ENCODE measurements around the gene FBXL2.

The FBXL2 gene

DNA sequence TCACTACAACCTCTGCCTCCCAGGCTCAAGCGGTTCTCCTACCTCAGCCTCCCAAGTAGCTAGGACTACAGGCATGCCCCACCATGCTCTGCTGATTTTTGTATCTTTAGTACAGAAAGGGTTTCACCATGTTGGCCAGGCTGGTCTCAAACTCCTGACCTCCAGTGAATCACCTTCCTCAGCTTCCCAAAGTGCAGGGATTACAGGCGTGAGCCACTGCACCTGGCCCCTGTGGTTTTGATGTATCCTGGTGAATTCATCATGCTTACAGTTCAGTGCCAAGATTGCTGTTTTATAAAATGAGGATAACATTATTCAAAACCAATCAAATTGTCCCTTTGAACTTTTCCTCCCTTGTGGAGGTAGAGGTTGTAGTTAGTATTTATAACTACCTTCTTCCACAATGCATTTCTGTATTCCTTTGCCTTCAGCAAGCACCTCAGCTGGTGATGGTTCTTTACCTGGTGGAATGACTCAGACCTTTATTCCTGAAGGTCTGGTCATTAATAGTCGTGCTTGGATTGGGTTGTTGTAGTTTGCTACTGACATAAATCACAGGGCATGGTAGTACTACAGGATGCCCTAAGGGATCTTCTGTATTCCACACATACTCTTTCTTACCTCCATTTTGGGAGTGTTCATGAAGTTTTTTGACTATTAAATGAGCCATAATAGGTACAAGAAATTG is 86.0 kb downstream of the FBXL2 start:
- H3K4me3 ChIP-seq (ENCODE audit: low read depth, low read length) = no peak overlapping the region
- no peak for DNase-seq (ENCODE audit: low read depth)
- TF ChIP-seq MYC (IDR thresholded peaks at IDR 0.05; ENCODE audit: low read depth, low read length) (no peak), MAX (IDR thresholded peaks at IDR 0.05; ENCODE audit: low read depth, low read length) (no peak), POLR2A (IDR thresholded peaks at IDR 0.05; ENCODE audit: extremely low read depth, insufficient read length) (no peak), CTCF (IDR thresholded peaks at IDR 0.05; ENCODE audit: low read depth, low read length) (no peak)

DNA sequence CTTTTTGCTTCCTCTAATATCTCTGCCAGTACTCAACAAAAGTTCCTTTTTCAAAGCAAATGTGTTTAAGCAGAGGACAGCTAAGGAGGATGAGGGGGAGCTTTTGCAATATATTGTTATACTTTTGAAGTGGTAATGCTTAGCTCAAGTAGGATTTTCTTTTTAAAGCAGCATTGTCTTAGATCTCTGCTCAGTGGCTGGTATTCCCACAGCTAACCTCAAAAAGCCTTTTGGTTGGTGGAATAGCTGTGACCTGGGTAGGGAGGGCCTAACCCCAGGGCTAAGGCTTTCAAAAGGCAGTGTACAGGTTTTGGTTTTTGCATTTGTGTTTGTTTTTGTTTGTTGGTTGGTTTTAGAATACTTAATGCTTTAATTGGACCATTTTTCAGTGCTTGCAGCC is 86.8 kb downstream of the FBXL2 start:
- H3K4me3 ChIP-seq (ENCODE audit: low read depth, low read length) = no peak overlapping the region
- no peak for DNase-seq (ENCODE audit: low read depth)
- TF ChIP-seq CTCF (IDR thresholded peaks at IDR 0.05; ENCODE audit: low read depth, low read length) (no peak), MYC (IDR thresholded peaks at IDR 0.05; ENCODE audit: low read depth, low read length) (no peak), MAX (IDR thresholded peaks at IDR 0.05; ENCODE audit: low read depth, low read length) (no peak), POLR2A (IDR thresholded peaks at IDR 0.05; ENCODE audit: extremely low read depth, insufficient read length) (no peak)

DNA sequence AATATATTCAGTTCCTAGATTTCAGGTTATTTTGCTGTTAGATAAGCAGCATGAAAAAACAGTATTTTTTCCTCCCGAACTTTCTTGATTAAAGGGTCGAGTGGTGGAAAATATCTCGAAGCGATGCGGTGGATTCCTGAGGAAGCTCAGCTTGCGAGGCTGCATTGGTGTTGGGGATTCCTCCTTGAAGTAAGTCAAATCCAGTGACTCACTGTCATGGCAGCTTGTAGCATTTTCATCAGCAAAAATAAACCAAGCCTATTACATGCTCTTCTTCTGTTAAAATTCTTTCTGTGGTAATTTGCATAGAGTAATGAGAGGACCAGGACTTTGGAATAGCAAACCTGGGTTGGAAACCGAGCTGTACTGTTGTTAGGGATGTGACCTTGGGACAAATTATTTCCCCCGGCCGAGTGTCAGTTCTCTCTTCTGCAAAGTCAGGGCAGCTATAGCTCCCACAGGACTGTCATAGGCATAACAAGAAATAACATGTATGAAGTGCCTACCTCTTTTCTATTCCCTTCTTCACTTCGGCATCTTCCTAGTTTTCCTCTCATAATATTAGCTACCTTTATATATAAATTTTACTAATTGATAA is 87.4 kb downstream of the FBXL2 start:
- TF ChIP-seq CTCF (IDR thresholded peaks at IDR 0.05; ENCODE audit: low read depth, low read length) = no peak
- no peak for TF ChIP-seq MYC (IDR thresholded peaks at IDR 0.05; ENCODE audit: low read depth, low read length)
- TF ChIP-seq MAX (IDR thresholded peaks at IDR 0.05; ENCODE audit: low read depth, low read length) = no peak
- no peak for TF ChIP-seq POLR2A (IDR thresholded peaks at IDR 0.05; ENCODE audit: extremely low read depth, insufficient read length)
- no peak for DNase-seq (ENCODE audit: low read depth)
- no peak overlapping the region for H3K4me3 ChIP-seq (ENCODE audit: low read depth, low read length)

- DNase-seq (ENCODE audit: low read depth) = peak; percentile 61
- H3K4me3 ChIP-seq (ENCODE audit: low read depth, low read length) = no peak overlapping the region
- TF ChIP-seq MAX (IDR thresholded peaks at IDR 0.05; ENCODE audit: low read depth, low read length) = no peak
- TF ChIP-seq CTCF (IDR thresholded peaks at IDR 0.05; ENCODE audit: low read depth, low read length) = peak; percentile 89
Measured at GRCh38 chr3:33372218-33373081, 95.2 kb downstream of the FBXL2 start.

GRCh38 chr3:33373082-33373437 is 95.8 kb downstream of the FBXL2 start:
- TF ChIP-seq CTCF (IDR thresholded peaks at IDR 0.05; ENCODE audit: low read depth, low read length) = no peak
- no peak for TF ChIP-seq MAX (IDR thresholded peaks at IDR 0.05; ENCODE audit: low read depth, low read length)
- TF ChIP-seq POLR2A (IDR thresholded peaks at IDR 0.05; ENCODE audit: extremely low read depth, insufficient read length) = no peak
- TF ChIP-seq MYC (IDR thresholded peaks at IDR 0.05; ENCODE audit: low read depth, low read length) = no peak
- no peak for DNase-seq (ENCODE audit: low read depth)

More at GRCh38 chr3:33373082-33373437, 95.8 kb downstream of the FBXL2 start:
- no peak overlapping the region for H3K4me3 ChIP-seq (ENCODE audit: low read depth, low read length)

Measured in NB4 (cell line).